GM12878 (cell line): ENCODE results near the gene CYP1A2. TPM values are rescaled to one million over a fixed set of nuclear protein-coding genes. Genes with fewer than 3 reads are reported as not detected.

Experiments
- ATAC-seq: fragments of 200-7000 bp; cut with Tn5 transposase; 3 replicates; pipeline ENCODE4 v1.9.1; 2020; ENCODE audit warnings: mild to moderate bottlenecking, moderate library complexity
- BruUV-seq: library from RNA; stranded (reverse); fragments of 400-500 nt; replicated peaks from 2 replicates; lab custom pipeline; 2021; lab: Mats Ljungman, UMichigan
- CTCF ChIA-PET: fragments of 300-600 bp; sonication (Branson Sonifier 250); formaldehyde crosslinking; extraction: SDS; loops from one replicate; lab custom pipeline; 2021; ENCODE audit warnings: inconsistent platforms; lab: Yijun Ruan, JAX
- POLR2A ChIA-PET: fragments of 350-600 bp; formaldehyde crosslinking; extraction: SDS; loops from one replicate; lab custom pipeline; 2021; ENCODE audit warnings: inconsistent platforms; lab: Charles Lee
- RAD21 ChIA-PET: fragments of 300-600 bp; sonication (Branson Sonifier 250); formaldehyde crosslinking; loops from one replicate; lab custom pipeline; 2023; ENCODE audit warnings: antibody characterized with exemption; ENCODE audit not compliant: unreplicated experiment; lab: Charles Lee
- SMC1A ChIA-PET: fragments of 300-600 bp; sonication (Branson Sonifier 250); formaldehyde crosslinking; loops from one replicate; lab custom pipeline; 2023; ENCODE audit not compliant: unreplicated experiment, uncharacterized antibody; lab: Charles Lee
- DNase-seq: peaks from one replicate; pipeline ENCODE4 v3.0.0-alpha.2; 2011; ENCODE audit warnings: low read depth, low spot score
- FAIRE-seq: peaks from 3 replicates; lab custom pipeline; 2011; peaks lifted over from hg19 to GRCh38; lab: Jason Lieb, UNC
- H2AFZ ChIP-seq: 2 replicates; pipeline ENCODE4 v1.6.0; 2011; ENCODE audit warnings: low read depth, low read length, control low read depth; ENCODE audit not compliant: control insufficient read depth
- H3K27ac ChIP-seq: 2 replicates; pipeline ENCODE4 v1.5.1; 2011; ENCODE audit warnings: control low read depth; ENCODE audit not compliant: control insufficient read depth, insufficient read depth
- H3K27me3 ChIP-seq, 2 experiments: replicated peaks in 1 of 2; 2 replicates each; pipeline versions ENCODE4 v1.6.0 to v1.6.1; 2011; ENCODE audit warnings: low read length in 1 of 2; ENCODE audit not compliant: control insufficient read depth in 2 of 2, insufficient read depth in 2 of 2
- H3K36me3 ChIP-seq, 2 experiments: 2 replicates each; pipeline ENCODE4 v1.5.1; 2011; ENCODE audit warnings: low read length in 1 of 2; ENCODE audit not compliant: control insufficient read depth in 2 of 2, insufficient read depth in 2 of 2
- H3K4me1 ChIP-seq: 2 replicates; pipeline ENCODE4 v1.6.1; 2011; ENCODE audit warnings: mild to moderate bottlenecking, low read length, moderate library complexity, mixed read lengths; ENCODE audit not compliant: control insufficient read depth, insufficient read depth
- H3K4me2 ChIP-seq: 2 replicates; pipeline ENCODE4 v1.6.0; 2011; ENCODE audit warnings: control low read depth; ENCODE audit not compliant: control insufficient read depth, insufficient read depth
- H3K4me3 ChIP-seq: fragments of 200-600 bp; sonication (generic); 2 replicates; pipeline ENCODE4 v1.5.1; 2016
- H3K79me2 ChIP-seq: 2 replicates; pipeline ENCODE4 v1.6.0; 2011; ENCODE audit warnings: low read length; ENCODE audit not compliant: control insufficient read depth, insufficient read depth
- H3K9ac ChIP-seq: 2 replicates; pipeline ENCODE4 v1.8.0; 2011; ENCODE audit warnings: low read length, control low read depth, mixed read lengths; ENCODE audit not compliant: control insufficient read depth, insufficient read depth
- H3K9me3 ChIP-seq: replicated peaks from 3 replicates; pipeline ENCODE4 v1.5.1; 2011; ENCODE audit warnings: mild to moderate bottlenecking, low read length; ENCODE audit not compliant: control insufficient read depth, insufficient read depth
- H4K20me1 ChIP-seq: 2 replicates; pipeline ENCODE4 v1.6.0; 2011; ENCODE audit not compliant: control insufficient read depth, insufficient read depth
- ATF3 ChIP-seq: IDR thresholded peaks from 2 replicates; pipeline ENCODE4 v1.6.1; 2011; ENCODE audit warnings: low read depth, mild to moderate bottlenecking, low read length, moderate library complexity, borderline replicate concordance; ENCODE audit errors: extremely low read depth
- ATF7 ChIP-seq: fragments of 450-650 bp; IDR thresholded peaks from 2 replicates; pipeline ENCODE4 v1.6.1; 2016; ENCODE audit warnings: low read depth, mild to moderate bottlenecking
- MAX ChIP-seq: IDR thresholded peaks from 2 replicates; pipeline ENCODE4 v1.6.1; 2012; ENCODE audit warnings: low read depth, low read length, improper control_type of control experiment
- NBN ChIP-seq: fragments of 450-650 bp; IDR thresholded peaks from 2 replicates; pipeline ENCODE4 v1.6.1; 2016
- NR2C2 ChIP-seq: IDR thresholded peaks from 2 replicates; pipeline ENCODE4 v1.6.1; 2011; ENCODE audit warnings: borderline replicate concordance, low read depth; ENCODE audit not compliant: control insufficient read depth, insufficient read length
- PBX3 ChIP-seq: IDR thresholded peaks from 2 replicates; pipeline ENCODE4 v1.6.1; 2011; ENCODE audit warnings: mild to moderate bottlenecking, low read depth, low read length, moderate library complexity; ENCODE audit not compliant: insufficient replicate concordance
- POLR2AphosphoS5 ChIP-seq: IDR thresholded peaks from 2 replicates; pipeline ENCODE4 v1.6.1; 2011; ENCODE audit warnings: mild to moderate bottlenecking, low read length, inconsistent platforms
- REST ChIP-seq: IDR thresholded peaks from 2 replicates; pipeline ENCODE4 v1.6.1; 2012; ENCODE audit warnings: mild to moderate bottlenecking, low read depth, low read length
- RUNX3 ChIP-seq: IDR thresholded peaks from 2 replicates; pipeline ENCODE4 v1.6.1; 2012; ENCODE audit warnings: low read length, inconsistent platforms
- SMAD1 ChIP-seq: fragments of 450-650 bp; IDR thresholded peaks from 2 replicates; pipeline ENCODE4 v1.6.1; 2018; ENCODE audit warnings: mild to moderate bottlenecking, low read depth; ENCODE audit not compliant: partially characterized antibody
- SUZ12 ChIP-seq: fragments of 200-600 bp; sonication (generic); IDR thresholded peaks from one replicate; pipeline ENCODE4 v1.6.1; 2018; ENCODE audit warnings: antibody characterized with exemption, mild to moderate bottlenecking; ENCODE audit not compliant: unreplicated experiment
- USF2 ChIP-seq: IDR thresholded peaks from 2 replicates; pipeline ENCODE4 v1.6.1; 2011; ENCODE audit warnings: low read depth, low read length, improper control_type of control experiment, borderline replicate concordance
- WRNIP1 ChIP-seq: IDR thresholded peaks from 2 replicates; pipeline ENCODE4 v1.6.1; 2011; ENCODE audit warnings: low read depth, low read length, improper control_type of control experiment, borderline replicate concordance
- ZBTB33 ChIP-seq: fragments of 450-650 bp; IDR thresholded peaks from 2 replicates; pipeline ENCODE4 v1.6.1; 2017; ENCODE audit warnings: mild to moderate bottlenecking
- ZNF384 ChIP-seq: IDR thresholded peaks from 2 replicates; pipeline ENCODE4 v1.6.1; 2012; ENCODE audit warnings: low read depth, mild to moderate bottlenecking, low read length, improper control_type of control experiment, borderline replicate concordance
- WGBS: methylation state at CpG from one replicate; pipeline ENCODE4 v1.1.6; 2016; ENCODE audit warnings: low lambda C conversion rate; ENCODE audit not compliant: insufficient replicate concordance, insufficient coverage; ENCODE audit errors: missing lambda C conversion rate; 5-methylcytosine and 5-hydroxymethylcytosine counted together
- in situ Hi-C: fragments of 300-500 bp; cut with MboI; formaldehyde crosslinking; loops from 9 replicates; pipeline ENCODE4 v1.14.3; 2018; ENCODE audit warnings: mixed read lengths
- intact Hi-C: fragments of 100-400 bp; cut with micrococcal nuclease; formaldehyde crosslinking; loops from one replicate; pipeline ENCODE4 v1.14.2; 2022; ENCODE audit not compliant: unreplicated experiment
- polyA plus RNA-seq, 11 experiments: library from polyadenylated mRNA; depleted of rRNA in 4 of 11; unstranded in 6 of 11; stranded (reverse) in 5 of 11; fragments of >200 nt; fragmentation: Nextera tagmentation in 4 of 11; fragmentation: Illumina TruSeq in 1 of 11; extraction: Ambion mirVana in 4 of 11; extraction: Trizol in 1 of 11; gene quantifications; 1 replicate in 1 of 11; 2 replicates in 10 of 11; pipeline versions ENCODE4 v1.2.1 to v1.2.3, GENCODE V29; 2011 to 2016; ENCODE audit warnings: inconsistent platforms in 2 of 11, missing spikeins in 2 of 11, low read depth in 1 of 11
- total RNA-seq, 4 experiments: library from RNA; depleted of rRNA in 3 of 4; stranded (reverse); fragments of >200 nt in 3 of 4; fragmentation: Illumina TruSeq in 1 of 4; extraction: Trizol in 1 of 4; gene quantifications; 2 replicates each; pipeline versions ENCODE4 v1.2.1 to v1.2.3, GENCODE V29; 2013 to 2021

The CYP1A2 gene
- total and polyA plus RNA-seq, 10 of the 15 experiments (the other 5 are each of a cell fraction or from before 2014, with no cell fraction given): 0.03 to 0.09 (median 0.05) TPM; not detected in 7

- RAD21 ChIA-PET: interaction anchor here (1.4 to 25.2 kb wide), 3 partner anchors 17 to 165 kb away, joined by 4 to 1186 read pairs (median 46); partner anchors contain the start of genes COX5A and CSK
- Histone ChIP-seq H2AFZ (no peak overlapping the region), H3K4me1 (peaks cover 56% of the 10 kb centered on the region), H3K4me3 (no peak overlapping the region), H3K36me3 (no peaks in the 10 kb centered on the region), H3K27ac (no peak overlapping the region), H3K9ac (peak overlapping the region; percentile 21; the same call in 1 of the 2 replicates), H3K79me2 (peaks cover 3% of the 10 kb centered on the region), H3K9me3 (no peaks in the 10 kb centered on the region), H3K27me3 (no peaks in the 10 kb centered on the region), H3K4me2 (no peak overlapping the region), H4K20me1 (no peaks in the 10 kb centered on the region)
- ATAC-seq (no peak), FAIRE-seq (no peak), DNase-seq (no peak)
- in situ Hi-C loops (loop anchor here (5.0 kb wide), 2 partner anchors 141 to 174 kb away; no protein-coding TSS in a partner anchor), intact Hi-C loops (loop anchor here (5.0 kb wide), 1 partner anchor 129 kb away; no protein-coding TSS in a partner anchor)
- POLR2A ChIA-PET: interaction anchor here (0.6 to 17.5 kb wide), 5 partner anchors 16 to 357 kb away, joined by 6 to 602 read pairs (median 8); partner anchors contain the start of gene CSK
- SMC1A ChIA-PET: interaction anchor here (0.9 to 17.6 kb wide), 7 partner anchors 8 to 176 kb away, joined by 3 to 811 read pairs (median 82); partner anchors contain the start of gene CSK
- 78% methylated on average over 5 of the region's 5 CpGs for WGBS
- TF ChIP-seq ZNF384 (no peak), NR2C2 (no peak), WRNIP1 (no peak), SUZ12 (no peak), REST (no peak), ATF3 (no peak), ZBTB33 (no peak), PBX3 (no peak), USF2 (no peak), MAX (no peak), NBN (no peak), SMAD1 (no peak), POLR2AphosphoS5 (no peak), RUNX3 (no peak), ATF7 (no peak)
- CTCF ChIA-PET: interaction anchor here (1.4 to 19.1 kb wide), 5 partner anchors 17 to 176 kb away, joined by 6 to 1288 read pairs (median 119); partner anchors contain the start of gene CSK
- no TSS peak for BruUV-seq
These were observed 24.7 kb downstream of the CYP1A2 start for GRCh38 chr15:74773329-74773728.
